HG03139 (cell line): ENCODE data around the gene SPZ1.
"Not testable (repeated sequence)": the region's sequence is repeated elsewhere in the genome, so short reads cannot be mapped to it uniquely, and the experiment has no call there.

Experiments used
- ATAC-seq: cut with Tn5 transposase; IDR thresholded peaks from one replicate; pipeline ENCODE4 v1.9.1; 2021; ENCODE audit not compliant: unreplicated experiment

SPZ1 gene

DNA sequence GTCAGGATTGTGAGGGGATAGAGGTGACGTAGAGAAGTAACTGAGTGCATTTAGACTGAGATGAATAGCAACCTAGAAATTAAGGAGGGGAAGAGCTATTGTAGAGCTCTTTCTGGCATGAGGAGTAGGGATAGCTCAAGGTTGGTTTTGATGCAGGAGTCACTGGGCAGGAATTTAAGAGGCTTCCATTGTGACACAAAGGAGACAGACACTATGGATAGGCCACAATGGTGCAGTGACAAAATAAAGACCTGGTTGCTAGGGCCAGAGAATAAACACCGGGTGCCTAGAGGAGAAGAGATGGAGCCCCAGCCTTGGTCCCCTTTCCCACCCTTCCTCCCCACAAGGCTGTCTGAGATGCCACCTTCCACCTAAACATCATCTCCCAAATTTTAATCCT, at the start of gene SPZ1:
Gene SPZ1, plus strand, starts transcription at position 301 of the 400 bp plus-strand sequence. CDS start 214 bp downstream, outside the sequence.
- ATAC-seq = no peak

DNA sequence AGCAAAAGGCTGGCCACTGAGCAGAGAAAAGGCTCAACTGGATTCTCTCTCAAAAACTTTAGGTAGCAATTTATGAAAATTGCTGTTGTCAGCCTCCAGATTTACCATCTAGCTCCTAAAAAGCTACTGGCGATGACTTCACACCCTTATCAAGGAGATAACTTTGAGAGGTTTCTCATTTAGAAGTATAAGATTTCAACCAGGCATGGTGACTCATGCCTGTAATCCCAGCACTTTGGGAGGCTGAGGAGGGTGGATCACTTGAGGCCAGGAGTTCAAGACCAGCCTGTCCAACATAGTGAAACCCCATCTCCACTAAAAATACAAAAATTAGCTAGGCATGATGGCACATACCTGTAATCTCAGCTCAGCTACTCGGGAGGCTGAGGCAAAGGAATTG, 49.3 kb upstream of the SPZ1 start:
- not testable (repeated sequence) for ATAC-seq

- no peak for ATAC-seq
Measured at GRCh38 chr5:80275347-80275746, 44.5 kb upstream of the SPZ1 start.

DNA sequence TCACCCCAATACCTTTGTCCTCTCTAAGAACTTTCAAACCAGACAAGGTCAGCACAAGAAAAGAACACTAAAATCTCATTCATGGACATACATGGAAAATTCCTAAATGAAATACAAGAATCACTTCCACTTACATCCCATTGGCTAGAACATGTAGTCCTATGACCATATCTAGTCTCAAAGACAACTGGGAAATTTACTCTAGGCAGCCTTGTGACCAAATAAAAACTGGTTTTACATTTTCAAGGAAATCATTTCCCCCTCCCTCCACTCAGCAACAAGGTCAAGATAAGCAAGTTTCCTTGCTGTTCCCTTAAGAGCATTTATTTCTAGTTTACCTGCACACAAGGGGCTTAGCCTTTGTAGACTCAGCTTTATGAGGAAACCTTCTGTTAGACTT, 43.6 kb upstream of the SPZ1 start:
- ATAC-seq = no peak

- no peak for ATAC-seq
Measured at GRCh38 chr5:80277191-80277590, 42.6 kb upstream of the SPZ1 start.

DNA sequence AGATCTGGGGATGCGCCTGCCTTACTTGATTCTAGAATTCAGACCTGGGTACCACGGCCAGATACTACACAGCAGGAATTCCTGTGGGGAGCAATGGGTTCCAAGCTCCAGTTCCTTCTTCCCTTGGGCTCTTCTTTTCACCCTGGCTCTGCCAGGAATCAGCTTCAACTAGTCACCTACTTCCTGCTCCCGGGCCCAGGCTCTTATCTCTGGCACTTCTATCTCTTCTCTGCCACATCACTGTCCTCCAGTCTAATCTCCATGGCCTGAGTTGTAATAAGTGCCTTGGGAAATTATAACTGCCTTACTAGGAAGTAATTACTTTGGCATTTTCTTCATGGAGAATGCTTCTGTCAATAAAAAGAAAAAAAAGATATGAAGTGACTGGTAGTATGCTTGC, 37.7 kb upstream of the SPZ1 start:
- no peak for ATAC-seq

- ATAC-seq = no peak
Measured at GRCh38 chr5:80283360-80283759, 36.4 kb upstream of the SPZ1 start.

DNA sequence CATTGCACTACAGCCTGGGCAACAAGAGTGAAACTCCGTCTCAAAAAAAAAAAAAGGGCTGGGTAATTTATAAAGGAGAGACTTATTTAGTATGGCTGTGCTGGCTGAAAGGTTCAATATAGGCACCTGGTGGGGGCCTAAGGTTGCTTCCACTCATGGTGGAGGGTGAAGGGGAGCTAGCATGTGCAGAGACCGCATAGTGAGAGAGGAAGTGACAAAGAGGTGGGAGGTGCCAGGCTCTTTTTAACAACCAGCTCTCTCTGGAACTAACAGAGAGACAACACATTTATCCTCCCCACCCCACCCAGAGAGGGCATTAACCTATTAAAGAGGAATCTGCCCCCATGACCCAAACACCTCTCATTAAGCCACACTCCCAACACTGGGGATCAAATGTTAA, 35.1 kb upstream of the SPZ1 start:
- ATAC-seq = no peak

DNA sequence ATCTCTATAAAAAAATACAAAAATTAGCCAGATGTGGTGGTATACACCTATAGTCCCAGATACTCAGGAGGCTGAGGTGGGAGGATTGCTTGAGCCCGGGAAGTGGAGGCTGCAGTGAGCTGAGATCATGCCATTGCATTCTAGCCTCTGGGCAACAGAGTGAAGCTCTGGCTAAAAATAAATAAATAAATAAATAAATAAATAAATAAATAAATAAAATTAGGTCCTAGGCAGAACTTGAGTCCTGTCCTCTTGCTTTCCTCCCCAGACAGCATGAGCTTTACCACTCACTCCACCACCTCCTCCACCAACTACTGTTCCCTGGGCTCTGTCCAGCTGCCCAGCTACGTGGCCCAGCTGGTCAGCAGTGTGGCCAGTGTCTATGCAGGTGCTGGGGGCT, 31.6 kb upstream of the SPZ1 start:
- ATAC-seq = no peak

GRCh38 chr5:80289320-80289719, 30.5 kb upstream of the SPZ1 start:
- no peak for ATAC-seq

DNA sequence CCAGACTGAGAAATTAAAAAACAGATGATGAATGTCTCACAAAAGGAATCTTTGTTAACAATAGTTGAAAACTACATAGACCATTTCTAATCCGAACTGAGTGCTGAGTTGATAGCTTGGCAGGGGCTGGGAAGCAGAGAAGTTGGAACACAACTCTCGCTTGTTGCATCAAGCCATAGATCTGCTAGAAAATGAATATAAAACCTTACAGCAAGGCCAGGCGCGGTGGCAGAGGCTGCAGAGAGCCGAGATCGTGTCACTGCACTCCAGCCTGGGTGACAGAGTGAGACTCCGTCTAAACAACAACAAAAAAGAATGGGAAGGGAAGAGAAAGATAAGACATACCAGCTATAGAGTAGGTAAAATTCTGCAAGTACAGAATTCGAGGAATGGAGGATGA, 28.0 kb upstream of the SPZ1 start:
- ATAC-seq = no peak

DNA sequence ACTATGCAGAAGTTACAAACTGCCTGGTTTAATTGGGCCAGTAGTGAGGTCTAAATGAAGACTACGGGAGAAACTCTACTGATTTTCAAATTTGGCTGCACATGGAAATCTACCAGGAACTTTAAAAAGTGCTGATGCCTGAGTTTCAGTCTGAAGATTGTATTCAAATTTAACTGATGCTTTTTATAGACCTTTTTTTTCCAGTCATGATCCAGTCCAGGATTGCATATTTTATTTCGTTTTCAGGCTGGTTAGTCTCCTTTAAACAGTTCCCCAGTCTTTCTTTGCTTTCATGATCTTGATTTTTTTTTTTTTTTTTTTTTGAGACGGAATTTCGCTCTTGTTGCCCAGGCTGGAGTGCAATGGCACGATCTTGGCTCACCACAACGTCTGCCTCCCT, 23.7 kb upstream of the SPZ1 start:
- no peak for ATAC-seq

DNA sequence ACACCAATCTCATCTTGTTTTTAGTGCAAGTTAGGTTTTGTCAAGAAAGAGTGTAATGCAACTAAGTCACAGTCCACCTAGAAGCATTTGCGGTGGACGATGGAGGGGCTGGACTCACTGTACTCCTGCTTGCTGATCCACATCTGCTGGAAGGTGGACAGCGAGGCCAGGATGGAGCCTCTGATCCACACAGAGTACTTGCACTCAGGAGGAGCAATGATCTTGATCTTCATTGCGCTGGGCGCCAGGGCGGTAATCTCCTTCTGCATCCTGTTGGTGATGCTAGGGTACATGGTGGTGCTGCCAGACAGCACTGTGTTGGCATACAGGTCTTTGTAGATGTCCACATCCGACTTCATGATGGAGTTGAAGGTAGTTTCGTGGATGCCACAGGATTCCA, 20.2 kb upstream of the SPZ1 start:
- no peak for ATAC-seq

DNA sequence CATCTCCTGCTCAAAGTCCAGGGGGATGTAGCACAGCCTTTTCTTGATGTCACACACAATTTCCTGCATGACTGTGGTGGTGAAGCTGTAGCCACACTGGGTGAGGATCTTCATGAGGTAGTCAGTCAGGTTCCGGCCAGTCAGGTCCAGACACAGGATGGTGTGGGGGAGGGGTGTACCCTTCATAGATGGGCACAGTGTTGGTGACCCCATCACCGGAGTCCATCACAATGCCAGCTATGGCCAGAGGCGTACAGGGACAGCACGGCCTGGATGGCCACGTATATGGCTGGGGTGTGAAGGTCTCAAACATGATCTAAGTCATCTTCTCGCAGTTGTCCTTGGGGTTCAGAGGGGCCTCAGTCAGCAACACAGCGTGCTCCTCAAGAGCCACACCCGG, 19.7 kb upstream of the SPZ1 start:
- ATAC-seq = no peak

- not testable (repeated sequence) for ATAC-seq
Measured at GRCh38 chr5:80300796-80301195, 19.0 kb upstream of the SPZ1 start.

GRCh38 chr5:80301342-80301741, 18.5 kb upstream of the SPZ1 start:
- not testable (repeated sequence) for ATAC-seq

GRCh38 chr5:80302636-80303035, 17.2 kb upstream of the SPZ1 start:
- ATAC-seq = no peak

DNA sequence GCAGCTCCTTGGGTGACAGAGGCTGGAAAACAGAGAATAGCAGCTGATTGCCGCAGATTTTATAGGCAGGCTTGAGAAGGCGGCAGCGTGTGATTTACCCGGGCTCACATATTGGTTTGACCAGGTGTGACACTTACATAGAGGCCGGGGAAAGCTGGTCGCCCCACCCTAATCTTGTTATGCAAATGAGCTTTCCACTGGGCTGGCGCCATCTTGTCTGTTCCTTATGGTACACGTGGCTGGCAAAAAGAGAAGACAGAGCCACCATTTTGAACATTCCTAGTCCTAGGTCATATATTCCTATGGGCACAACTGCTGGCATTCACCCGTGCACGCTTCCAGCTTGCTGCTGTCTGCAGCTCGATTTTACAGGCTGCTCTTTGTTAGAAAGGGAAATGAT, 11.3 kb upstream of the SPZ1 start:
- no peak for ATAC-seq

DNA sequence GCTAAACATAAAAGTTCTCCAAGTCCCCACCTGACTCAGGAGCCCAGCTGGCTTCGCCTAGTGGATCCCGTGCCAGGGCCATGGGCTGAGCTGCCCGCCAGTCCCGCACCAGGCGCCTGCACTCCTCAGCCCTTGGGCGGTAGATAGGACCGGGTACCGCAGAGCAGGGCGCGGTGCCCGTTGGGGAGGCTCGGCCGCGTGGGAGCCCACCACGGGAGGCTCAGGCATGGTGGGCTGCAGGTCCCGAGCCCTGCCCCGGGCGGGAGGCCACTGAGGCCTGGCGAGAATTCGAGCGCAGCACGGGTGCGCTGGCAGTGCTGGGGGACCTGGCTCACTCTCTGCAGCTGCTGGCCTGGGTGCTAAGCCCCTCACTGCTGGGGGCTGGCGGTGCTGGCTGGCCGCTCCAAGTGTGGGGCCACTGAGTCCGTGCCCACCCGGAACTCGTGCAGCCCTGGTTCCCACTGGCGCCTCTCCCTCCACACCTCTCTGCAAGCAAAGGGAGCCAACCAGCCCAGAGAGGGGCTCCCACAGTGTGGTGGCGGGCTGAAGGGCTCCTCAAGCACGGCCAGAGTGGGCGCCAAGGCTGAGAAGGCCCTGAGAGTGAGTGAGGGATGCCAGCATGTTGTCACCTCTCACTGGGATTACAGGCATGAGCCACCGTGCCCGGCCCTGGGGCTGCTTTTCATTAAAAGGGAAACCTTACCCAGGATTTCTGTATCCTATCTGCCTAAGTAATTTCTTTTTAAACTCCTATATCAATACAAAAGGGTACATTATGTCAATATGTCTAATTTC, 9.7 kb upstream of the SPZ1 start:
- ATAC-seq = no peak

- ATAC-seq = no peak
Measured at GRCh38 chr5:80315244-80315643, 4.6 kb upstream of the SPZ1 start.

- no peak for ATAC-seq
Measured at GRCh38 chr5:80318212-80318611, 1.6 kb upstream of the SPZ1 start.

GRCh38 chr5:80324912-80325311, 5.1 kb downstream of the SPZ1 start:
- no peak for ATAC-seq

DNA sequence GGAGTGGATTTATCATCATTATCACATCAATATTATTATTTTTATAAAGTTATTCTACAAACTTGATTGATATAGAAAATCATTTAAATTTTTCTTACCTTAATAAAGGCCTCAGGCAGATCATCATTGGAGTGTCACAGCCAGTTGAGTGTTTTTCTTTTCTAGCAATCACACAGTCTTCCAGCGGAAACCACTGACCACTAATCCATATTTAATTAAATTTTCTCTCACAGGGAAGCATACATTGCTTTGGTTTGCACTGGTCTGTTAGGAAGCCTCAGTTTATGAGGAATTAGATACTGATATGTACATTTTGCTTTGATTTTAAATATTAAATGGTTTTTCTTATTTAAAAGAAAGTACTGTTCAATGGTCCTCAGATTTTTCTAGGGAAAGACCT, 6.7 kb downstream of the SPZ1 start:
- ATAC-seq = no peak
